GM21526 (cell line): ENCODE results near the gene C2orf72.

ENCODE experiments used
- ATAC-seq: cut with Tn5 transposase; IDR thresholded peaks from one replicate; pipeline ENCODE4 v1.9.1; 2021; ENCODE audit warnings: moderate library complexity; ENCODE audit not compliant: unreplicated experiment, low FRiP score

The C2orf72 gene

GRCh38 chr2:231039821-231040364, 2.6 kb downstream of the C2orf72 start:
- ATAC-seq: no peak

- ATAC-seq: no peak
These were observed 3.9 kb downstream of the C2orf72 start for GRCh38 chr2:231041061-231041689.

DNA sequence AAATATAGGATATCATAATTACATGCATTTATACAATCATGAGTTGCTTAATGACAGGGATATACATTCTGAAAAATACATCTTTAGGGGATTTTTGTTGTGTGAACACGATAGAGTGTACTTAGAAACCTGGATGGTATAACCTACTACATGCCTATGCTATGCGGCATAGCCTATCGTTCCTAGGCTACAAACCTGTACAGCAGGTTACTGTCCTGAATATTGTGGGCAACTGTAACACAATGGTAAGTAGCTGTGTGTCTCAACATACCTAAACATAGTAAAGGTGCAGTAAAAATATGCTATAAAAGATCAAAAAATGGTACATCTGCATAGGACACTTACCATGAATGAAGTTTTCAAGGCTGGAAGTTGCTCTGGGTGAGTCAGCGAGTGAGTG, 6.5 kb downstream of the C2orf72 start:
- ATAC-seq: no peak

DNA sequence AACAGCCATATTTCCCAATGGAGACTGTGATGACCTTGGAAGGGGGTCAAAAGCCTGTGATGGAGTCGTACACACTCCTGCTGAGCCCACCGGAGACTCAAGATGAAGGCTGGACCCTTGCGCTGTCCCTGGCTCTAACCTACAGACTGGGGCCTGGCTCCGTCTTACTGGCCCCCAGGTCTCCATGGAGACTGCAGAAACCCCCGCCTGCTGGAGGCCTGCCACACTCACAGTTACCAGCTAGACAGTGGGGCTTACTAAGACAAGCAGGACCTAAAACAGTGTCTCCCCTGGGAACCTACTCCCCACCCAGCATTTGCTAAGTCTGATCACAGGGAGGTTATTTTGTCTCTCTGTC, 9.6 kb downstream of the C2orf72 start:
- no peak for ATAC-seq

DNA sequence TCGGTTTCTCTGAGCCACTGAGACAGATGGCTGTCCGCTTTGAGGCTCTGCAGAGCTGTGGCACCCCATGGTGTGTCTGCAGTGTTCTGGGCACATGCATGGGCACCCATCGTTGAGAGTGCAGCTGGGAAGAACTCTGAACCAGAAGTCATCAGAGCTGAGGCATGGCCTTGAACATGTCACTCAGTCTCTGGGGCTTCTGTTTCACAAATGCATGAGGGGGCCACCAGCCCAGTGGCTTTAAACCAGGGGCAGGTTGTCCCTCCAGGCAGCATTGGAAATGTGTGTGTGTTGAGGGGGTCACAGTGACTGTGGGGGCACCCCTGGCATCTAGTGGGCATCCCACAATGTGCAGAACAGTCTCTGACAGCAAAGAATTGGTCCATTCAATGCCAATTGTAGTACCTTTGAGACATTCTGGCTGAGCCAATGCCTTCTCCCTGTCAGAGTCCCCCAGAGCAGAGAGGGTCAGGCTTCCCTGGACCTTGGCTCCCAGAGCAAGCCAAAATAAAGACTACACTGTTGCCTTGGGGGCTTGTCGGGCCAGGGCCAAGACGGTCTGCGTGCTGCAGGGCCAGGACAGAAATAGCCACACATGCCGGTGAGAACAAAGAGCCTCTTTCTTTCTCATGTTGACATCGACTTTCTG, 10.1 kb downstream of the C2orf72 start:
- no peak for ATAC-seq

- no peak for ATAC-seq
These were observed 10.9 kb downstream of the C2orf72 start for GRCh38 chr2:231047923-231048915.

GRCh38 chr2:231049286-231050017, 12.1 kb downstream of the C2orf72 start:
- no peak for ATAC-seq

- no peak for ATAC-seq
These were observed 12.9 kb downstream of the C2orf72 start for GRCh38 chr2:231050018-231050901.

DNA sequence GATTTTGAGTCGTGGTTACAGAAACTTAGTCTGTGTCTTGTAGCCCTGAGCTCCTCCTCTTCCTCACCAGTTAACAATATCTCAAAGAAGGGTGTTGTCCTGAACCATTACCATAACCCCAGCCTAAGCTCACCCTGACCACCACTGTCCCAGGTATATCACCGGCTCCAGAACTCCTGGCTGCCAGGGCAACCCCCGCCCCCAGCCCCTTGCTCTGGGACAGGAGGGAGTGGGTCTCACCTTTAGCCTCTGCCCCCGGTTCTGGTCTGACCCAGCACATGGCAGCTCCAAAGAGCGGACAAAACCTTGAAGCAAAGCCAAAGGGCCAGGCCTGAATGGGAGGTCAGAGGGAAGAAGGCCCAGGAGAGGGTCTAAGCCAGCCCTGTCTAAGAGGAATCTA, 13.8 kb downstream of the C2orf72 start:
- ATAC-seq: no peak

- peak; percentile 55 for ATAC-seq
These were observed 15.4 kb downstream of the C2orf72 start for GRCh38 chr2:231052494-231053451.

DNA sequence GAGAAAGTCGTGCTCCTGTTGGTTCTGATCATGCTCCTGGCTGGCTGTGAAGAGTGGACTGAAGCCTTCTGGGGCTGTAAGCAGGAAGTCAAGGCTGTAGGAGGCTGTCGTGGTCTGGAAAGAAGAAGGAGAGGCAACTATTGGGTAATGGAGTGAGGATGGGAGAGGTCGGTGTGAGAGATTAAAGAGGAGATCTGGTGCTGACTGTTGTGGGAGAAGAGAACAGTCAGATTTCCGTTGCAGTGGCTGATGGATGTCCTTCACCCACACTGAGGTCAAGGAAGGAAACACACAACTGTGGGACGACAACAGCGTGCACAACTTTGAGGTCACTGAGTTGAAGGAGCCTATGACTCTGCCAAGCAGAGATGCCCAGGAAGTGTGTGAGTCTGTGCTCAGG, 16.5 kb downstream of the C2orf72 start:
- ATAC-seq: no peak

DNA sequence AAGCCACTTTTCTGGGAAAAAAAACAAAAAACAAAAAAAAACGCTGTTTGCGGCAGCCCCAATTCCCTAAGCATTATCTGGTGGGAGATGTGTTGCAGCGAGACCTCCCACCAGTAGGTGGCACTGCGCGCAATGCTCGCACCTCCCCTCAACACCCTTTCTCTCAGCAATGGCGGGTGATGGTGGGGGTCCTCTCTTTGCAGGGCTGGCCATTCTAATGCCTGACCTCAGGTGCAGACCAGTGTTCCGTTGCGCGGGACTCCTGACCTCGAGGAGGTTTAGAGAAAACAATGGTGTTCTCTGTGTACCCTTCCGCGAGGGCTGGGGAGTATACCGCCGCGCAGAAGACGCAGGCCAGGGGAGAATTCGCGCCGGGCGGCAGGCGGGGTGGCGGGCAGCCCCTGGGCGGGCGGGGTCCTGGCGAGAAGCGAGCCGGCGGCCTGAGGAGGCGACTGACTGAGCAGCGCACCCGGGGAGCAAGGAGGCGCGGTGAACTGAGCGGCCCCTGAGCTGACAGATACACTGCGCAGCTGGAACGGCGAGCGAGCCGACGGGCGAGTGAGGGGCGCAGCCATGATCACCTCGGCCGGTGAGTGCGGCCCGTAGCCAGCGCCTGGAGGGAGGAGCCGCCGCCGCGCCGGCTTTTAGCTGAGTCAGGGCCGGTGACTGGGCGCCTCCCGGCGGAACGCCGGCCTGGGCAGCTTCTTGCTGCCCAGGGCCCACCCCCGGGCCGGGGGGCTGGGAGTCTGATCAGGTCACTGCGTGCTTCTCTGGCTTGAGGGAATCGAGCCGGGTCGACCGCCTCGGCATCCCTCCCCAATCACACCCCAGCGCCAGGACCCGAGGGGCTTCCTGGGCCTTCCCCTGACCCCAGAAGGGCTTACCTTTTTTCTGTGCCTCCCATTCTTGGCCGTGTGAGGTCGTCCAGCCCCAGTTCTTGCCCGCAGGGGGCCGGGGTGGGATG, 19.4 kb downstream of the C2orf72 start, which contains the start of gene PSMD1:
PSMD1 (plus strand) TSS at position 415 of the 964 bp plus-strand sequence; CDS start at position 574, 159 bp downstream.
- peak; percentile 68 for ATAC-seq

DNA sequence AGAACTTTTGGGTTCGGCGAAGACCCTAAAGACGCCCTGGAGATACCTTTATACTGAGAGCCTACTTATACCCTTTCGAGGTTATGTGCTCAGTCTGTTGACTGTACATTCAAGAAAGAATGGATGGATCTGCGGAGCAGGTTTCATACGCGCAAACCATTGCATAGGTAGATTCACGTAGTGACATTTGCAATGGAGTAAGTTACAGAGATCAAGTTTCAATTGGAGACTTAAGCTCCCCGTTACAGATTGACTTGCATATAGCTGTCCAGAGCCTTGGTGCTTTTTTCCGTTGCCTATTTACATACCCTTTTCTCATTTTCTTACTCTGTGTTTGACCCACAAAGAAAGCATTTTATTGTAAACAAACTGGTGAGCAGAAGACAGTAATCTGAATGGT, 20.3 kb downstream of the C2orf72 start:
- ATAC-seq: no peak

- no peak for ATAC-seq
These were observed 21.6 kb downstream of the C2orf72 start for GRCh38 chr2:231058761-231059550.

GRCh38 chr2:231059756-231060155, 22.4 kb downstream of the C2orf72 start:
- no peak for ATAC-seq

DNA sequence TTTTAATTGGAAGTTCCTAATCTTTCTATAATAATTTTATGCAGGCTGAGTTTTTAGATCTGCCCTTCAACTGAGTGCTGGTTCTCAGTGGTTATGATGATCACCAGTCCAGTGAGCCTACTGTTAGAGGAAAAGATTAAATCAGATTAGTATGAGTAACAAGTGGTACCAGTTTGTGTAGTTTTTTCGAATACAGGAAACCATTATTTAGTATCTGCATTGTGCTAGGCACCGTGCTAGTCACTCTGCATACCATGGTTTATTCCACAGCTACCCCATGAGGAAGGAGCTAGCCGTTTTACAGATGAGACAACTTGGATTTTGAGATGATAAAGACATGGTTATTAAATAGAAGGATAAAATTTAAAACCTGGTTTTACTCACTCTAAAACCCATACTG, 25.5 kb downstream of the C2orf72 start:
- no peak for ATAC-seq
